SU-DHL-6 (cell line): ENCODE results near the gene RAPGEF6.
A peak's percentile ranks its signal among the peaks of the same experiment; 100 is the strongest.

Source experiments
- H2AFZ ChIP-seq: fragments of 200-600 bp; sonication (generic); 2 replicates; pipeline ENCODE4 v1.6.1; 2014; ENCODE audit warnings: low read depth, mild to moderate bottlenecking, moderate library complexity, mixed read lengths, antibody characterized with exemption, low read length; ENCODE audit not compliant: severe bottlenecking
- H3F3A ChIP-seq: fragments of 200-600 bp; shearing (Covaris generic); 2 replicates; pipeline ENCODE4 v1.6.0; 2016; ENCODE audit warnings: antibody characterized with exemption, mild to moderate bottlenecking; ENCODE audit not compliant: insufficient read depth
- H3K27ac ChIP-seq: fragments of 200-600 bp; sonication (generic); 2 replicates; pipeline ENCODE4 v1.5.1; 2016; ENCODE audit warnings: low read depth, mild to moderate bottlenecking, low read length, moderate library complexity, mixed read lengths
- H3K27me3 ChIP-seq: fragments of 200-600 bp; sonication (generic), shearing (Covaris generic); 2 replicates; pipeline ENCODE4 v1.6.0; 2014; ENCODE audit warnings: mild to moderate bottlenecking, low read length
- H3K36me3 ChIP-seq: fragments of 200-600 bp; sonication (generic); 2 replicates; pipeline ENCODE4 v1.6.1; 2014; ENCODE audit warnings: mild to moderate bottlenecking, low read length, mixed read lengths
- H3K4me2 ChIP-seq: fragments of 300-600, 200-600 bp; shearing (Covaris generic), sonication (generic); 2 replicates; pipeline ENCODE4 v1.6.0; 2014; ENCODE audit warnings: low read length, low read depth, mild to moderate bottlenecking; ENCODE audit not compliant: poor library complexity, severe bottlenecking
- H3K4me3 ChIP-seq: fragments of 200-600 bp; sonication (generic); 2 replicates; pipeline ENCODE4 v1.5.1; 2014; ENCODE audit warnings: antibody characterized with exemption, low read length, mild to moderate bottlenecking, mixed read lengths; ENCODE audit not compliant: insufficient read depth, poor library complexity, severe bottlenecking
- H3K79me2 ChIP-seq: fragments of 200-600 bp; sonication (generic); 2 replicates; pipeline ENCODE4 v1.6.1; 2014; ENCODE audit warnings: mild to moderate bottlenecking, low read length, moderate library complexity; ENCODE audit not compliant: insufficient read depth
- H3K9ac ChIP-seq: fragments of 200-600 bp; sonication (generic); 2 replicates; pipeline ENCODE4 v1.7.0; 2014; ENCODE audit warnings: mild to moderate bottlenecking, low read length
- H3K9me2 ChIP-seq: fragments of 200-600 bp; sonication (generic); replicated peaks from 2 replicates; pipeline ENCODE4 v1.6.1; 2014; ENCODE audit warnings: low read length; ENCODE audit not compliant: insufficient read depth
- H3K9me3 ChIP-seq: fragments of 200-600 bp; sonication (generic); 2 replicates; pipeline ENCODE4 v1.6.1; 2014; ENCODE audit warnings: low read length, mixed read lengths; ENCODE audit not compliant: insufficient read depth
- H4K20me1 ChIP-seq: fragments of 200-600 bp; sonication (generic); 2 replicates; pipeline ENCODE4 v1.6.1; 2014; ENCODE audit warnings: low read depth, mild to moderate bottlenecking, antibody characterized with exemption, low read length, moderate library complexity, mixed read lengths
- EZH2phosphoT487 ChIP-seq: fragments of 200-600 bp; sonication (generic), shearing (Covaris generic); conservative IDR thresholded peaks from 2 replicates; pipeline ENCODE4 v1.6.1; 2018; ENCODE audit warnings: mild to moderate bottlenecking, antibody characterized with exemption, low read length, moderate library complexity, mixed read lengths
- TF ChIP-seq, protein P1 (sequence below): fragments of 200-600 bp; sonication (generic); IDR thresholded peaks from one replicate; pipeline ENCODE4 v1.5.1; 2017; ENCODE audit warnings: antibody characterized with exemption, mild to moderate bottlenecking, low read length, moderate library complexity; ENCODE audit not compliant: insufficient read depth, poor library complexity, severe bottlenecking

Gene RAPGEF6

DNA sequence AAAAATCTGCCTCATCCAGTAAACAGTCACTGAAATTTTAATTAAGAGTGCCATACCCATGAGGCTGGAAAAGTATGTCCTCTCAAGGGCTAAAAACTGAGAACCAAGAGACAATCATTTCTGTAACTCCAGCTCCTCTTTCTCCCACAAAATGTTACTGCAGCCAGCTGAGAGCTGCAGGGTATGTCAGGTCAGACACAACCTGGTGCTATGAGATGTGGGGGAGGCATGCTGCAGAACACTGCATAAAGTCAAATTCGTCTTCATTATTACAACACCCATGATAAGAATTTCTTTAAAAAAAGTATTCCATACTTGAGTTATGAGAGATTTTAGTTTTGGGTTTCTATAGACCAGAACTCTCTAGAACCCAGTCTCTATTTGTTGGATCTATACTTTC lies 209.0 kb downstream of the RAPGEF6 start:
- H3K27me3 ChIP-seq: no peaks in the 10 kb centered on the region
- H3F3A ChIP-seq: 0 out of 2 replicates have a peak, but pooled peaks cover 5% of the 10 kb centered on the region
- no peak overlapping the region for H3K27ac ChIP-seq
- H3K4me3 ChIP-seq: no peak overlapping the region
- H4K20me1 ChIP-seq: 0 out of 2 replicates have a peak, but pooled peaks cover 3% of the 10 kb centered on the region
- H3K36me3 ChIP-seq: peaks cover 51% of the 10 kb centered on the region
- TF ChIP-seq EZH2phosphoT487: no peak
- no peak overlapping the region for H3K4me2 ChIP-seq
- H2AFZ ChIP-seq: no peak overlapping the region
- H3K79me2 ChIP-seq: no peaks in the 10 kb centered on the region; the same call in 1 of the 2 replicates
- H3K9me2 ChIP-seq: no peaks in the 10 kb centered on the region
- no peaks in the 10 kb centered on the region for H3K9me3 ChIP-seq
- no peak overlapping the region for H3K9ac ChIP-seq

DNA sequence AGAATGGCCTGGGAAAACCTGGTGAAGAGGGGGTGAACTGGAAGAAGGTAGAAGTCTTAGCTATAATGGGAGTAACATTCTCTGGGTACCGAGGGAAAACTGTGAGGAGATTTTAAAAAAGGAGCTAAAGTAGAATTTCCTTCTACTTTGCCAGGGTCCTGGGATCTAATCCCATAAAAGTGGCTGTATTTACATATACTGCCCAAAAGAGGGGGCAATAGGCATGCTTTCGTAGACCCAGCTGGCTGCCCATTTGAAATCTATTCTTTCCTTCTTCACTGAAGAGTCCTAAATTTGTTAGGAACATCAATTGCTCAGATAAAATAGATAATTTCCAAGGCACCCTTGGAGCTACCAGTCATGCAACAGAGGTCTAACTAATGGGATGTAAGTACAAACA lies 212.0 kb downstream of the RAPGEF6 start:
- no peaks in the 10 kb centered on the region for H3K9me3 ChIP-seq
- H2AFZ ChIP-seq: no peak overlapping the region
- H3K9me2 ChIP-seq: no peaks in the 10 kb centered on the region
- no peaks in the 10 kb centered on the region for H3K27me3 ChIP-seq
- no peak overlapping the region for H3K4me2 ChIP-seq
- no peak overlapping the region for H3K27ac ChIP-seq
- H3K36me3 ChIP-seq: peaks cover 33% of the 10 kb centered on the region; the same call in 1 of the 2 replicates
- H3K79me2 ChIP-seq: no peaks in the 10 kb centered on the region
- H3K9ac ChIP-seq: no peak overlapping the region
- TF ChIP-seq, protein P1, sequence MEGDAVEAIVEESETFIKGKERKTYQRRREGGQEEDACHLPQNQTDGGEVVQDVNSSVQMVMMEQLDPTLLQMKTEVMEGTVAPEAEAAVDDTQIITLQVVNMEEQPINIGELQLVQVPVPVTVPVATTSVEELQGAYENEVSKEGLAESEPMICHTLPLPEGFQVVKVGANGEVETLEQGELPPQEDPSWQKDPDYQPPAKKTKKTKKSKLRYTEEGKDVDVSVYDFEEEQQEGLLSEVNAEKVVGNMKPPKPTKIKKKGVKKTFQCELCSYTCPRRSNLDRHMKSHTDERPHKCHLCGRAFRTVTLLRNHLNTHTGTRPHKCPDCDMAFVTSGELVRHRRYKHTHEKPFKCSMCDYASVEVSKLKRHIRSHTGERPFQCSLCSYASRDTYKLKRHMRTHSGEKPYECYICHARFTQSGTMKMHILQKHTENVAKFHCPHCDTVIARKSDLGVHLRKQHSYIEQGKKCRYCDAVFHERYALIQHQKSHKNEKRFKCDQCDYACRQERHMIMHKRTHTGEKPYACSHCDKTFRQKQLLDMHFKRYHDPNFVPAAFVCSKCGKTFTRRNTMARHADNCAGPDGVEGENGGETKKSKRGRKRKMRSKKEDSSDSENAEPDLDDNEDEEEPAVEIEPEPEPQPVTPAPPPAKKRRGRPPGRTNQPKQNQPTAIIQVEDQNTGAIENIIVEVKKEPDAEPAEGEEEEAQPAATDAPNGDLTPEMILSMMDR: peak; percentile 17
- no peak for TF ChIP-seq EZH2phosphoT487
- no peaks in the 10 kb centered on the region for H4K20me1 ChIP-seq
- no peak overlapping the region for H3K4me3 ChIP-seq
- H3F3A ChIP-seq: peaks cover 5% of the 10 kb centered on the region; the same call in 1 of the 2 replicates

DNA sequence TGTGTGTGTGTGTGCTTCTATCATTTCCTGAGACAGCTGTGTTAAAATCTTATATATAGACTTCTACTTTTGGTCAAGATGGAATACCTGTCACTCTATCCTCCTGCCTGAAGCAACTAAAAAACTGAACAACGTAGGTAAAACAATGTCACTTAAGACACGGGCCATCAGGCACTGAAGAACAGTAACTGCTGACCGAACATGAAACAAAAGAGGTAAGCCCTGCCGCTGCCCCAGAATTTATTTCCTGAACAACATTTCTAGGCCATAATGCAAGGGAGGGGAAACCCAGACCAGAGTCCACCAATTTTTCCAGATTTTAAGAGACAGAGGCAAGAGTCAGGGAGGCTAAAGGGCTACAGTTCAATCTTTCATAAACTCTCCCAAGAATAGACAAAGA lies 215.2 kb downstream of the RAPGEF6 start:
- Histone ChIP-seq H3K9ac (no peak overlapping the region), H3F3A (peaks cover 14% of the 10 kb centered on the region), H3K4me2 (no peak overlapping the region), H3K9me2 (no peaks in the 10 kb centered on the region), H2AFZ (no peak overlapping the region), H3K27me3 (no peaks in the 10 kb centered on the region), H3K36me3 (peaks cover 26% of the 10 kb centered on the region), H4K20me1 (no peaks in the 10 kb centered on the region), H3K27ac (no peak overlapping the region), H3K4me3 (no peak overlapping the region), H3K9me3 (no peaks in the 10 kb centered on the region), H3K79me2 (no peaks in the 10 kb centered on the region)
- no peak for TF ChIP-seq EZH2phosphoT487

DNA sequence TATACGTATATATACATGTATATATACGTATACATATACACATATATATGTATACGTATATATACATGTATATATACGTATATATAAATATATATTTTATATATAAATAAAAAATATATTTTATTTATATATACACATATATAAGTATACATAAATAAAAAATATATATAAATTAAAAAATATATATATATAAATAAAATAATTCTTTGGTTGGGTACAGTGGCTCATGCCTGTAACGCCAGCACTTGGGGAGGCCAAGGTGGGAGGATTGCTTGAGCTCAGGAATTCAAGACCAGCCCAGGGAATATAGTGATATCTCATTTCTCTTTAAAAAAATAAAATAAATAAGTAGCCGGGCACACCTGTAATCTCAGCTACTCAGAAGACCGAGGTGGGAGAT lies 216.2 kb downstream of the RAPGEF6 start:
- Histone ChIP-seq H3F3A (peaks cover 9% of the 10 kb centered on the region), H2AFZ (no peak overlapping the region)

More for the DNA sequence above, 216.2 kb downstream of the RAPGEF6 start:
- TF ChIP-seq, protein P1: no peak
- no peak for TF ChIP-seq EZH2phosphoT487
- no peaks in the 10 kb centered on the region for H4K20me1 ChIP-seq
- no peak overlapping the region for H3K4me2 ChIP-seq
- no peaks in the 10 kb centered on the region for H3K27me3 ChIP-seq
- H3K4me3 ChIP-seq: no peak overlapping the region
- peaks cover 17% of the 10 kb centered on the region for H3K36me3 ChIP-seq
- no peaks in the 10 kb centered on the region for H3K9me2 ChIP-seq
- H3K9me3 ChIP-seq: no peaks in the 10 kb centered on the region
- no peak overlapping the region for H3K9ac ChIP-seq
- no peak overlapping the region for H3K27ac ChIP-seq
- H3K79me2 ChIP-seq: no peaks in the 10 kb centered on the region
